ENCODE results near the gene ANO7.

DNA sequence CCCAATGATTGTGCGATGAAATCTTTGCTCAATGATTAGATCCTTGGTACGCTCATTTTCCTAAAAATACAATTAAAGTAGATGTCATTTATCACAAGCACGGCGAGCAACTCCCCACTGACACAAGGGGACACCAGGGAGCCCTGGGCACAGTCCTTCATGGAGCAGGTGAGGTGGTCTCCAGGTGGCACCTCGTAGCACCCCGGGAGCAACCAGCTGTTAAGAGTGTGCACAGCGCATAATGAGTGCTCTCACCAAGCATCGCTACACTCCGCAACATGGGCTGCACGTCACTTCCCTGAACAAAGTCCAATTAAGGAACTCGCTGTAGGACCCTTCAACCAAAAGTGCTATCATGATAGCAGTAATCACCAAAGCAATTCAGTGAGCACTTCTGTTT is 59.8 kb downstream of the ANO7 start:
- TF ChIP-seq FOXP2 (optimal IDR thresholded peaks at IDR 0.05; ENCODE audit: borderline replicate concordance, extremely low read depth, extremely low read length, insufficient read depth) (no peak), POLR2AphosphoS5 (IDR thresholded peaks at IDR 0.05; ENCODE audit: low read depth, low read length) (no peak), SIN3A (IDR thresholded peaks at IDR 0.05; ENCODE audit: borderline replicate concordance, insufficient read depth, low read length) (no peak)
